GM12891 (cell line): ENCODE results near the gene SYT1.

ENCODE experiments used
- PAX5 ChIP-seq: IDR thresholded peaks from 2 replicates; pipeline ENCODE4 v1.6.1; 2011; ENCODE audit warnings: low read length, moderate library complexity, mild to moderate bottlenecking; ENCODE audit not compliant: insufficient read depth, severe bottlenecking
- POLR2A ChIP-seq: IDR thresholded peaks from 2 replicates; pipeline ENCODE4 v1.6.1; 2011; ENCODE audit warnings: low read depth, low read length, control low read depth
- POLR2AphosphoS5 ChIP-seq: IDR thresholded peaks from 2 replicates; pipeline ENCODE4 v1.6.1; 2011; ENCODE audit warnings: low read depth, low read length, control low read depth
- POU2F2 ChIP-seq: IDR thresholded peaks from 2 replicates; pipeline ENCODE4 v1.6.1; 2011; ENCODE audit warnings: low read depth, mild to moderate bottlenecking, control low read depth, low read length, moderate library complexity
- SPI1 ChIP-seq: IDR thresholded peaks from 2 replicates; pipeline ENCODE4 v1.6.1; 2011; ENCODE audit warnings: low read depth, low read length, control low read depth

- TF ChIP-seq POLR2A: no peak
- no peak for TF ChIP-seq SPI1
- no peak for TF ChIP-seq POLR2AphosphoS5
- TF ChIP-seq POU2F2: no peak
- TF ChIP-seq PAX5: no peak
Observed at GRCh38 chr12:79186506-79186905, 321.9 kb downstream of the SYT1 start.
